Activated CD8-positive, alpha-beta T cell treated with anti-CD3 and anti-CD28 coated beads for 36 hours (primary cell): Measurements from ENCODE around the gene C2orf76. TPM values are rescaled to one million over a fixed set of nuclear protein-coding genes. Genes with fewer than 3 reads are reported as not detected.
"Not testable (repeated sequence)": the region's sequence is repeated elsewhere in the genome, so short reads cannot be mapped to it uniquely, and the experiment has no call there.

Experiments
- ATAC-seq: fragments of 200-7000 bp; cut with Tn5 transposase; one replicate; pipeline ENCODE4 v1.10.0; 2021; ENCODE audit warnings: mild to moderate bottlenecking, moderate library complexity
- CTCF ChIA-PET: fragments of 350-600 bp; sonication (Branson Sonifier 250); formaldehyde crosslinking; loops from one replicate; lab custom pipeline; 2021; ENCODE audit warnings: antibody characterized with exemption; lab: Charles Lee
- POLR2A ChIA-PET: fragments of 350-600 bp; sonication (Branson Sonifier 250); formaldehyde crosslinking; loops from one replicate; lab custom pipeline; 2021; ENCODE audit warnings: antibody characterized with exemption; lab: Charles Lee
- DNase-seq: peaks from one replicate; pipeline ENCODE4 v3.0.0-alpha.2; 2020
- H3K27ac Mint-ChIP-seq: one replicate; pipeline ENCODE4 v1.8.0; 2021; ENCODE audit warnings: mild to moderate bottlenecking, mixed read lengths
- H3K27me3 Mint-ChIP-seq: one replicate; pipeline ENCODE4 v1.8.0; 2021; ENCODE audit warnings: mixed read lengths
- H3K36me3 Mint-ChIP-seq: one replicate; pipeline ENCODE4 v1.8.0; 2021; ENCODE audit warnings: low read depth, mixed read lengths
- H3K4me1 Mint-ChIP-seq: one replicate; pipeline ENCODE4 v1.8.0; 2021; ENCODE audit warnings: low read depth, mixed read lengths
- H3K4me3 Mint-ChIP-seq: one replicate; pipeline ENCODE4 v1.8.0; 2021; ENCODE audit warnings: mild to moderate bottlenecking, moderate library complexity, mixed read lengths
- H3K9me3 Mint-ChIP-seq: one replicate; pipeline ENCODE4 v1.8.0; 2021; ENCODE audit warnings: mixed read lengths
- CTCF ChIP-seq: fragments of 200-600 bp; IDR thresholded peaks from one replicate; pipeline ENCODE4 v1.8.0; 2022; ENCODE audit warnings: antibody characterized with exemption, mild to moderate bottlenecking
- intact Hi-C: fragments of 100-400 bp; cut with micrococcal nuclease; formaldehyde crosslinking; loops from one replicate; pipeline ENCODE4 v1.10.0; 2022
- total RNA-seq, 2 experiments: library from RNA; stranded (reverse); gene quantifications; one replicate each; pipeline ENCODE4 v1.2.3, GENCODE V29; 2021

The C2orf76 gene
- total RNA-seq, 2 experiments from 2014 or later: 9.6 to 11.5 TPM

GRCh38 chr2:119280680-119281079 lies 86.0 kb downstream of the C2orf76 start:
- intact Hi-C loops: no loop called here
- TF ChIP-seq CTCF: no peak
- no peak overlapping the region for H3K4me3 Mint-ChIP-seq
- ChIA-PET CTCF (interaction anchor here (1.3 kb wide), 1 partner anchor 399 kb away, joined by 3 read pairs; no protein-coding TSS in a partner anchor), POLR2A (no interaction called here)
- no peak overlapping the region for H3K27ac Mint-ChIP-seq
- ATAC-seq: no peak
- no peaks in the 10 kb centered on the region for H3K36me3 Mint-ChIP-seq
- no peaks in the 10 kb centered on the region for H3K9me3 Mint-ChIP-seq
- H3K4me1 Mint-ChIP-seq: no peaks in the 10 kb centered on the region
- H3K27me3 Mint-ChIP-seq: no peaks in the 10 kb centered on the region
- no peak for DNase-seq

DNA sequence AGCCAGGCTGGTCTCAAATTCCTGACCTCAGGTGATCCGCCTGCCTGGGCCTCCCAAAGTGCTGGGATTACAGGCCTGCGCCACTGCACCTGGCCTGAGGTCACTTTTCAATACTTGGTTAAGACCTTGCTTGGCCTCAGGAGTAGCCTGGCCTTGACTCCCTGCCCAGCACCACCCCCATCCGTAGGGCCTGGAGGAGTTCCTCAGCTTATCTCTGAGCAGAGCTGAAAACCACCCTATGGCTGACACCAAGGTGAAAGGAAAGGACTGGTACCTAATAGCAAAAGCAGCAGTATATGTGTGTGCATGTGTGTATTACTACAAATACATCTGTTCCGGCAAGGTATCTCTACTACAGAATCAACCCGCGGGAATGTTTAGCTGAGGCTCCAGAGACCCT lies 87.0 kb downstream of the C2orf76 start:
- no peak overlapping the region for H3K27ac Mint-ChIP-seq
- intact Hi-C loops: no loop called here
- DNase-seq: no peak
- H3K4me3 Mint-ChIP-seq: no peak overlapping the region
- ChIA-PET POLR2A (no interaction called here), CTCF (no interaction called here)
- no peaks in the 10 kb centered on the region for H3K9me3 Mint-ChIP-seq
- no peak for TF ChIP-seq CTCF
- no peaks in the 10 kb centered on the region for H3K36me3 Mint-ChIP-seq
- no peaks in the 10 kb centered on the region for H3K4me1 Mint-ChIP-seq
- H3K27me3 Mint-ChIP-seq: no peaks in the 10 kb centered on the region
- no peak for ATAC-seq

DNA sequence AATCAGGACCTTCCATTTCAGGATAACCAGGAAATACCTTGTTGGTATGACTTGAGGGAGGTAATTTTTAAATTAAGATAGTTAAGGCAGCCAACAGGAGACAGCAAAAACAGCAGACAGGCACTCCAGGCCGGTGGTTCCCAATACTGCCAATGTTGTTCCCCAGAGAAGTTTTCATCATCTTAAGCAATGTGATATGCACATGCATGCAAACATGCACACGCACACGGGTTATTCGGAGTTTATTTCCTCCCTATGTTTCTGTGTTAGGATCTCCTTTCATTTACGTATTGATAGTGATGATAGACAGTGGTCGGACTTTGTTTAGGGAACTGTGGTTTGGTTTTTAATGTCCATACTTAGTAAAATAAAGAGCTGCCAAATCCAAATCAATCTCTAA lies 87.7 kb downstream of the C2orf76 start:
- Mint-ChIP-seq H3K36me3 (no peaks in the 10 kb centered on the region), H3K4me3 (no peak overlapping the region), H3K4me1 (no peaks in the 10 kb centered on the region), H3K27me3 (no peaks in the 10 kb centered on the region), H3K27ac (no peak overlapping the region), H3K9me3 (no peaks in the 10 kb centered on the region)
- ChIA-PET CTCF (no interaction called here), POLR2A (no interaction called here)
- no peak for ATAC-seq
- no peak for TF ChIP-seq CTCF
- intact Hi-C loops: no loop called here
- no peak for DNase-seq

GRCh38 chr2:119278385-119278784 lies 88.2 kb downstream of the C2orf76 start:
- H3K36me3 Mint-ChIP-seq, H3K4me3 Mint-ChIP-seq, H3K9me3 Mint-ChIP-seq, intact Hi-C loops, DNase-seq, POLR2A ChIA-PET, H3K27me3 Mint-ChIP-seq, CTCF ChIA-PET, H3K27ac Mint-ChIP-seq, H3K4me1 Mint-ChIP-seq, ATAC-seq: not testable (repeated sequence)

DNA sequence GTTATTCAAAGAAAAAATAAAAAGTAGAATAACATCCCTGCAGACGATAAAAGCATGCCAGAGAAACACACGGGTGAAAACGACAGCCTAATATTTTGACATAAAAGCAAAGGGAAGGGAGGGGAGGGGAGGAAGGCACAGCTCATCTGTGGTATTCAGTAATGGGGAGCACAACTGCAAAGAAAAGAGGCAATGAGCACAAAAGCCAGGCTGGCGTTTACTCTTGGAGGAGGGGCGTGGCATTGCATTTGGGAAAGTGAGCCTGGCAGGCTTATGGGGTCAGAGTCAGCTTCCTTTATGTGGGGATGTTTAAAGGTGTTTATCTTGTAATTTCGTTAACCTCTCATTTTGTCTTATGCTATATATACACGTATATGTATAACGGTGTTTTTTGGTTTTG lies 89.8 kb downstream of the C2orf76 start:
- ChIA-PET POLR2A (no interaction called here), CTCF (no interaction called here)
- TF ChIP-seq CTCF: no peak
- H3K36me3 Mint-ChIP-seq: no peaks in the 10 kb centered on the region
- H3K27ac Mint-ChIP-seq: no peak overlapping the region
- H3K27me3 Mint-ChIP-seq: peaks cover under 1% of the 10 kb centered on the region
- H3K4me3 Mint-ChIP-seq: no peak overlapping the region
- intact Hi-C loops: no loop called here
- DNase-seq (no peak), ATAC-seq (no peak)
- H3K9me3 Mint-ChIP-seq: peaks cover 5% of the 10 kb centered on the region
- H3K4me1 Mint-ChIP-seq: no peaks in the 10 kb centered on the region

- Mint-ChIP-seq H3K4me3 (no peak overlapping the region), H3K9me3 (peaks cover 4% of the 10 kb centered on the region), H3K4me1 (no peaks in the 10 kb centered on the region), H3K36me3 (no peaks in the 10 kb centered on the region), H3K27ac (no peak overlapping the region), H3K27me3 (peaks cover 1% of the 10 kb centered on the region)
- no peak for TF ChIP-seq CTCF
- ChIA-PET POLR2A (no interaction called here), CTCF (no interaction called here)
- no peak for DNase-seq
- no peak for ATAC-seq
- intact Hi-C loops: loop anchor here (5.0 kb wide), 1 partner anchor 385 kb away; no protein-coding TSS in a partner anchor
These were observed 99.0 kb downstream of the C2orf76 start for GRCh38 chr2:119267604-119268003.
